ENCODE measurements around the gene IBA57. TPM values are rescaled to one million over a fixed set of nuclear protein-coding genes. Genes with fewer than 3 reads are reported as not detected.

Gene IBA57
- total RNA-seq, 2 donors from 2014 or later: 3.5 to 12.2 TPM

DNA sequence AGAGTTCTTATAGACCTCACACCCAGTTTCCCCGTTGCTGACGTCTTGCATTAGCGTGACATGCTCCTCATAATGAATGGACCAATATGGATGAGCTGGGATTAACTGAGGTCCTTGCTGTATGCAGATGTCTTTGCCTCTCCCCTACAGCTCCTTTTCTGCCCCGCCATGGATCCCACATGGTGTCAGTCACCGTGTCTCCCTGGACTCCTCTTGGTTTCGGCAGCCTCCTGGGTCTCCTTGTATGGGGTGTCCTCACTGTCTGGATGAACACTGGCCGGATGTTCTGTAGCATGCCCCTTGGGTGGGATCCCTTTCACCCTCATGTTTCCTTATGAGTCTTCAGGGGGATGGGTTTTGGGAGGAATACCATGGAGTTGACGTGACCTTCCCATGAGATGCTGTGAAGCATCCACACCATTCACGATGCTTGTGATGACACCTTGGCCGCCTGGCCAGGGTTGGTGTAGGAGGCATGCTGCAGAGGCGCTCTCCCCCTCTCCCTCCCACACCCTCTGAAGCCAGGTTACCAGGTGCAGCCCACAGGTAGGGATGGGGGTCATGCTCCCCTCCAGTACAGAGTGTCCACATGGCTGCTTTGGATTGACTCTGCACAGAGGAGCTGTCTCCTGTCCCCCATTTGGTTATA lies 11.5 kb upstream of the IBA57 start:
- Histone ChIP-seq H3K9me3 (no peaks in the 10 kb centered on the region), H3K27ac (no peak overlapping the region), H3K4me3 (no peak overlapping the region), H3K4me1 (ENCODE audit: control insufficient read depth in 1 of 2, low read depth in 2 of 2) (peaks cover 23 to 28% of the 10 kb centered on the region in 2 donors), H3K36me3 (no peaks in the 10 kb centered on the region), H3K27me3 (replicated peaks; ENCODE audit: insufficient read depth) (no peaks in the 10 kb centered on the region)
- TF ChIP-seq, protein P1, sequence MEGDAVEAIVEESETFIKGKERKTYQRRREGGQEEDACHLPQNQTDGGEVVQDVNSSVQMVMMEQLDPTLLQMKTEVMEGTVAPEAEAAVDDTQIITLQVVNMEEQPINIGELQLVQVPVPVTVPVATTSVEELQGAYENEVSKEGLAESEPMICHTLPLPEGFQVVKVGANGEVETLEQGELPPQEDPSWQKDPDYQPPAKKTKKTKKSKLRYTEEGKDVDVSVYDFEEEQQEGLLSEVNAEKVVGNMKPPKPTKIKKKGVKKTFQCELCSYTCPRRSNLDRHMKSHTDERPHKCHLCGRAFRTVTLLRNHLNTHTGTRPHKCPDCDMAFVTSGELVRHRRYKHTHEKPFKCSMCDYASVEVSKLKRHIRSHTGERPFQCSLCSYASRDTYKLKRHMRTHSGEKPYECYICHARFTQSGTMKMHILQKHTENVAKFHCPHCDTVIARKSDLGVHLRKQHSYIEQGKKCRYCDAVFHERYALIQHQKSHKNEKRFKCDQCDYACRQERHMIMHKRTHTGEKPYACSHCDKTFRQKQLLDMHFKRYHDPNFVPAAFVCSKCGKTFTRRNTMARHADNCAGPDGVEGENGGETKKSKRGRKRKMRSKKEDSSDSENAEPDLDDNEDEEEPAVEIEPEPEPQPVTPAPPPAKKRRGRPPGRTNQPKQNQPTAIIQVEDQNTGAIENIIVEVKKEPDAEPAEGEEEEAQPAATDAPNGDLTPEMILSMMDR (IDR thresholded peaks at IDR 0.05): no peak
- ATAC-seq (ENCODE audit: insufficient number of reproducible peaks, low FRiP score, low read depth) (no peak), DNase-seq (ENCODE audit: low spot score) (no peak)

DNA sequence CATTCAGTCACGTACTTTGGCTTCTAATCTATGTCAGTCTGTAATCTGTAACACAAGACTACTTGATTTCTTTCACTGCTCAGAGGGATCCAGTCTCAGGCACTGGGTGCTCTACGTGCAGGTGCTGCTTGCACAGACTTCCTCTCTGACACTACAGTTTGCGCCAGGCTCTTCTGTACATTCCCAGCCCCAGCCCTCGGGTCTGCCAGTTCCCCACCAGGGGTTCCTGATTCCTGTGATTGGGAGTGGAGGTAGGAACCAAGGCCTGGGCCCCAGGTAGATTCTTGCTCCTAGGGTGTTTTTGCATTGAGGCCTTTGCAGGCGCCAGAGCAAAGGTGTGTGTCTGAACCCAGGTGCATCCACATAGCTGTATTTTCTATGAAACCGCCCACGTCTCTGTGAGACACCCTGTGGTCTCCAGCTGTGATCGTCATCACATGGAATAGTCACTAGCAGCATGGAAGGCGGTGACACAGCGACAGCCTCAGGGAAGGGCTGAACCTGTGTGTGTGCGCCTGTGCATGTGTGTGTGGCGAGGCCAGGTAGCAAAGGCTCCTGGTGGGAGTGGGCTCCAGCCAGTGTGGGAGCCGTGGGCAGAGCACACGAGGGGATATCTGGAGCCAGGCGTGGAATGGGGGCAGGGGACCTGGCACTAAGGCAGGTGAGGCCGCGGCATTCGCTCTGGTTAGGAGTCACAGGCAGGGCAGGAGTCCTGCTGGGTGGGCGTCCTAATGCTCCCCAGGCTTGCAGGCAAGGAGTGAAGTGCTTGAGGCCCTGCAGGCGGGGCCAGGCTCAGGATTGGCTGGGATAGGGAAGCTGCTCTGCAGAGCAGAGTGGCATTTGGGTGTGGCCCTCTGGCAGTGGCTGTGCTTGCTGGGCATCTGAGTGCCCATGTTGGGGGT lies 10.7 kb upstream of the IBA57 start:
- TF ChIP-seq, protein P1 (IDR thresholded peaks at IDR 0.05): no peak
- no peak overlapping the region for H3K4me3 ChIP-seq
- DNase-seq (ENCODE audit: low spot score) (no peak), ATAC-seq (ENCODE audit: insufficient number of reproducible peaks, low FRiP score, low read depth) (no peak)
- H3K4me1 ChIP-seq (ENCODE audit: control insufficient read depth in 1 of 2, low read depth in 2 of 2): peaks cover 15 to 20% of the 10 kb centered on the region in 2 donors
- H3K27me3 ChIP-seq (replicated peaks; ENCODE audit: insufficient read depth): no peaks in the 10 kb centered on the region
- H3K9me3 ChIP-seq: no peaks in the 10 kb centered on the region
- no peaks in the 10 kb centered on the region for H3K36me3 ChIP-seq
- H3K27ac ChIP-seq: no peak overlapping the region

DNA sequence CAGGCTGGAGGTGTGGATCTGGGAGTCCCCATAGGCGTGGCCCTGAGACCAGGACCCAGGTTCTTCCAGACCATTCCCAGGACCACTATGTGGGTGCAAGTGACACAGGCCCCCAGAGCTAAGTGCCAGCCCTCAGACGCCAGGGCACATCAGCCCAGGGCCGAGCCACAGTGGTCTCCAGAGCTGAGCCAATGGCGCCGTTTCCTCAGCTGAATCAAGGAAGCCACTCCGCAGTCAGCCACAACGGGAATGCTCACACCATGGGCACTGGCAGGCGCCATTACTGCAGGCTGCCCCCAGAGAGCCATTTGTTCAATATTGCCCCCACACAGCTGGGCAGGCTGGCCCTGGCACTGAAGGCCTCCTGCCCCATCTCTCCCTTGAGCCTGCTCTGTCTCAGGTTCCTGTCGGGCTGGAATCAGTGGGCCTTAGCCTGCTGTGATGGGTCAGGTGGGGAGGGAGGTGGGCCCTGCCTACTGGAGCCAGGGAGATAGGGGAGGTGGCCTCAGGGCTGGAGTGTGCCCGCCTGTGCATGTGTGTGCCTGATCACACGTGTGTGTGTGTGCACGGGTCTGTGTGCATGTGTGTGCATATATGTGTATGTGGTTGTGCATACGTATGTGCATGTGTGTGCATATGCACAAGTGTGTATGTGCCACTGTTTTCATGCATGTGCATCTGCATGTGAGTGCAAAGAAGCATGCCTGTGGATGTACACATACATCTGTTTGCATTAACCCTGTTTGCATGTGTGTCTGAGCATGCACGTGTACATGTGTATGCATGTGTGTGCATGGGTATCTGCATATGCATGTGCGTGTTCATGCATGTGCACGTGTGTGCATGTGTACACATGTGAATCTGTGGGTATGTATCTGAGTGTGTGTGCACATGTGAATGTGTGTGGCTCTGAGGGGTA lies 9.7 kb upstream of the IBA57 start:
- ATAC-seq (ENCODE audit: insufficient number of reproducible peaks, low FRiP score, low read depth) (no peak), DNase-seq (ENCODE audit: low spot score) (no peak)
- Histone ChIP-seq H3K4me1 (ENCODE audit: control insufficient read depth in 1 of 2, low read depth in 2 of 2) (peaks cover 7 to 10% of the 10 kb centered on the region in 2 donors), H3K4me3 (no peak overlapping the region), H3K27me3 (replicated peaks; ENCODE audit: insufficient read depth) (no peaks in the 10 kb centered on the region), H3K36me3 (no peaks in the 10 kb centered on the region), H3K27ac (no peak overlapping the region), H3K9me3 (no peaks in the 10 kb centered on the region)
- TF ChIP-seq, protein P1 (IDR thresholded peaks at IDR 0.05): no peak

DNA sequence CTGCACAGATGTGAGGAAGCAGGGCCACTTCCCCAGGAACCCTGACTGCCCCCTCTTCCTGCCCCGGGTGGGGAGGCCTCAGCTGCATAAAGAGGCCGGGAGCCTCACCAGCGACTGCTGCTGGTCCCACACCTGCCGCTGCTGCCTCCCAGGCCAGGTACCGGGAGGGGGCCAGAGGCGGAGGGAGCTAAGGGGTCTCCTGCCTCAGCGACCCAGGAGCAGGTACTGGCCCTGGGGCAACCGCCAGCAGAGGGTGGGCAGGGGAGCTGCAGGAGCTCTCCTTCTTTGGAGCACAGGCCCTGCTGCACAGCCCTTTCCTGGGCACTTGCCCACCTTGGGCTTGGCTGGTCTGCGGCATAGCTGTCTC lies 9.1 kb upstream of the IBA57 start:
- Histone ChIP-seq H3K4me1 (ENCODE audit: control insufficient read depth in 1 of 2, low read depth in 2 of 2) (peaks cover under 1 to 4% of the 10 kb centered on the region in 2 donors), H3K27ac (no peak overlapping the region), H3K4me3 (no peak overlapping the region), H3K36me3 (no peaks in the 10 kb centered on the region), H3K27me3 (replicated peaks; ENCODE audit: insufficient read depth) (no peaks in the 10 kb centered on the region), H3K9me3 (no peaks in the 10 kb centered on the region)
- TF ChIP-seq, protein P1 (IDR thresholded peaks at IDR 0.05): no peak
- ATAC-seq (ENCODE audit: insufficient number of reproducible peaks, low FRiP score, low read depth) (no peak), DNase-seq (ENCODE audit: low spot score) (no peak)

Measured in thoracic aorta (tissue), 2 donors.